ENCODE results near the gene PRKCE.

DNA sequence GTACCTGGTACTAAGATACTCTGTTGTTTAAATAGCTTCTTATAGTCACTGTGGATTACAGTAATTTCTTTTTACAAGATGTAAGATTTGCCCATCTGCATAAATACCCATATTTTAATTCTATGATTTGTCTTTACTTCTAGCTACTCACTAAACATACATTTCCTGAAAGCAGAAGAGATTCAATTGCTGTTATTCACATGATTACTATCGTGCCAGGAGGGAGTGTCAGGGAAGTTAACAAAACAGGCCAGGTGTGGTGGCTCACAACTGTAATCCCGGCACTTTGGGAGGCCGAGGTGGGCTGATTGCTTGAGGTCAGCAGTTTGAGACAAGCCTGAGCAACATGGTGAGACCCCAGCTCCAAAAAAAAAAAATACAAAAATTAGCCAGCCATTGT lies 33.8 kb downstream of the PRKCE start:
- TF ChIP-seq, protein P1, sequence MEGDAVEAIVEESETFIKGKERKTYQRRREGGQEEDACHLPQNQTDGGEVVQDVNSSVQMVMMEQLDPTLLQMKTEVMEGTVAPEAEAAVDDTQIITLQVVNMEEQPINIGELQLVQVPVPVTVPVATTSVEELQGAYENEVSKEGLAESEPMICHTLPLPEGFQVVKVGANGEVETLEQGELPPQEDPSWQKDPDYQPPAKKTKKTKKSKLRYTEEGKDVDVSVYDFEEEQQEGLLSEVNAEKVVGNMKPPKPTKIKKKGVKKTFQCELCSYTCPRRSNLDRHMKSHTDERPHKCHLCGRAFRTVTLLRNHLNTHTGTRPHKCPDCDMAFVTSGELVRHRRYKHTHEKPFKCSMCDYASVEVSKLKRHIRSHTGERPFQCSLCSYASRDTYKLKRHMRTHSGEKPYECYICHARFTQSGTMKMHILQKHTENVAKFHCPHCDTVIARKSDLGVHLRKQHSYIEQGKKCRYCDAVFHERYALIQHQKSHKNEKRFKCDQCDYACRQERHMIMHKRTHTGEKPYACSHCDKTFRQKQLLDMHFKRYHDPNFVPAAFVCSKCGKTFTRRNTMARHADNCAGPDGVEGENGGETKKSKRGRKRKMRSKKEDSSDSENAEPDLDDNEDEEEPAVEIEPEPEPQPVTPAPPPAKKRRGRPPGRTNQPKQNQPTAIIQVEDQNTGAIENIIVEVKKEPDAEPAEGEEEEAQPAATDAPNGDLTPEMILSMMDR (IDR thresholded peaks at IDR 0.05): no peak
- TF ChIP-seq POLR2A (IDR thresholded peaks at IDR 0.05): no peak
